ENCODE results near the gene MOV10L1.

MOV10L1 gene

DNA sequence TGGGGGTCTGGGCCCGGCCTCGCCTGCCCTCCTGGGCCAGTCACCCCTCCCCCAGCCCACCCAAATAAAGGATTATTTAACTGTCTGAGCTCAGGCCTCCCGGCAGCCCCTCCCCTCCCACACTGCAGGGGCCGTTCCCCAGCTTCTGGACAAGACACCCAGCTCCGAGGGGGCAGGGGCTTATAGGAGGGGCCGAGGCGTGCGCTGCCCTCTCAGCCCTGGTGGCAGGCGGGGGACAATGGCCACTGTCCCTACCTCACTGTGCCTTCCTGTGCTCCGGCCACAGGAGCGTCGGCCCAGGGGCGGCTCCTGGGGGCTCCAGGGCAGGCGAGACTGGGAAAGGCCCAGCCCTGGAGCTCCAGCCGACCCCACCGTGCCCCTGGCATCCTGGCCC lies 108.8 kb downstream of the MOV10L1 start:
- TF ChIP-seq, protein P1, sequence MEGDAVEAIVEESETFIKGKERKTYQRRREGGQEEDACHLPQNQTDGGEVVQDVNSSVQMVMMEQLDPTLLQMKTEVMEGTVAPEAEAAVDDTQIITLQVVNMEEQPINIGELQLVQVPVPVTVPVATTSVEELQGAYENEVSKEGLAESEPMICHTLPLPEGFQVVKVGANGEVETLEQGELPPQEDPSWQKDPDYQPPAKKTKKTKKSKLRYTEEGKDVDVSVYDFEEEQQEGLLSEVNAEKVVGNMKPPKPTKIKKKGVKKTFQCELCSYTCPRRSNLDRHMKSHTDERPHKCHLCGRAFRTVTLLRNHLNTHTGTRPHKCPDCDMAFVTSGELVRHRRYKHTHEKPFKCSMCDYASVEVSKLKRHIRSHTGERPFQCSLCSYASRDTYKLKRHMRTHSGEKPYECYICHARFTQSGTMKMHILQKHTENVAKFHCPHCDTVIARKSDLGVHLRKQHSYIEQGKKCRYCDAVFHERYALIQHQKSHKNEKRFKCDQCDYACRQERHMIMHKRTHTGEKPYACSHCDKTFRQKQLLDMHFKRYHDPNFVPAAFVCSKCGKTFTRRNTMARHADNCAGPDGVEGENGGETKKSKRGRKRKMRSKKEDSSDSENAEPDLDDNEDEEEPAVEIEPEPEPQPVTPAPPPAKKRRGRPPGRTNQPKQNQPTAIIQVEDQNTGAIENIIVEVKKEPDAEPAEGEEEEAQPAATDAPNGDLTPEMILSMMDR (IDR thresholded peaks at IDR 0.05), result no peak
- DNase-seq, result no peak
- H3K27ac ChIP-seq, result no peak overlapping the region
- H3K4me3 ChIP-seq, result no peak overlapping the region
- H3K4me1 ChIP-seq, result peaks cover 0 to 22% (median 19%) of the 10 kb centered on the region in 4 donors
- H3K36me3 ChIP-seq, result peaks cover 5 to 55% (median 33%) of the 10 kb centered on the region in 3 donors
- no peaks in the 10 kb centered on the region for H3K9me3 ChIP-seq
- intact Hi-C loops (cut with DNase I; ENCODE audit: low total_unique reads), result no loop called here
- no peaks in the 10 kb centered on the region for H3K27me3 ChIP-seq

DNA sequence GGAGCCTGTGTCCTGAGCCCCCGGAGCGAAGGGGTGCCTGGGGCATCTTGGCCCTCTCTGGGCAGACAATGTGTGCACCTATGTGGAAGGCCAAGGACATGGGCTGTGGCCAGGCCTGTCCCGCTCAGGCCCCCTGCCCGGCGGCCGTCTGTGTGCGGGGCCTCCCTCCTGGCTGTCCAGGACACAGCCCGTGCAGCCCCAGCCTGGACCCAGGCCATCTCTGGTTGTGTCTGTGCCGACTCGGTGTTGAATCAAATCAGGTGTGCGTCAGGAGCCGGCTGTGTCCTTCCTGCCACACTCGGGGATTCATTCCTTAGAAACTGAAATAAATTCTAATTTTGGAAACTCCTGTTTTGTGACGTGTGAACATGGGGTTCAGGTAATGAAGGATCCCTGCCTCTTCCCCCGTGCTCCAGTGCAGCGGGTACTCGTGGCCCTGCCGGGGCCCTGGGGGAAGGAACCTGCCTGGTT lies 109.5 kb downstream of the MOV10L1 start:
- no peak for DNase-seq
- Histone ChIP-seq H3K4me3 (peak overlapping the region in 1 of 2 donors; percentile 88), H3K27ac (peak overlapping the region in 1 of 2 donors; percentile 89)

DNA sequence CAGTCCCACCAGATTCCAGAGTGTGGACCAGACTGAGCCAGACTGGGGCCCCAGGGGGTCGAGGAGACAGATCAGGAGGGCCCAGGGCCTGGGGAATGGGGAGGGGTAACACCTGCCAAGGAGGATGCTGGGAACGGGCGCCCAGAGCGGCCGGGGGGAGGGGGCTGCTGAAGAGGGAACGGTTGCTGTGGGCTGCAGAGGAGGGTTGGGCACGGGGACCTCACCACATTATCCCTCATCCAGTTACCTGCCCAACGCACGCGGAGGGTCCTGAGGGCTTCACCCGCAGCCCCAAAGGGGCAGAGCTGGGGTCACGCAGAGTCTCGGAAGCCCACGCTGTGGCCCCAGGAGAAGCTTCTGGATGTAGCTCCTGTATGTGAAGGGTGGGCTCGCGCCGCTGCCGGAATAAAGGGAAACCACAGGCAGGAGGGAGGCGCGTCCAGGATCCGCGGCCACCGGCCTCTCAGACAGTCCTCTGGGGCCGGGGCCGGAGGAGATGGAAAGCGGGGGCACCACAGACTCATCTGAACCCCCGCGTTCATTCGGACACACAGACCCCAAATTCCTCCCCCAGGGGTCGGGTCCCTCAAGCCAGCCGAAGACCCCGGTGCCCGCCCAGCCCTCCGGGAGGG lies 110.1 kb downstream of the MOV10L1 start:
- DNase-seq, result no peak
- H3K27ac ChIP-seq, result peak overlapping the region; percentile 76 to 89
- peaks cover 0 to 42% (median 20%) of the 10 kb centered on the region in 3 donors for H3K36me3 ChIP-seq

More for the DNA sequence above, 109.5 kb downstream of the MOV10L1 start:
- peaks cover 0 to 49% (median 26%) of the 10 kb centered on the region in 3 donors for H3K36me3 ChIP-seq
- no peaks in the 10 kb centered on the region for H3K9me3 ChIP-seq
- TF ChIP-seq, protein P1 (IDR thresholded peaks at IDR 0.05), result no peak
- intact Hi-C loops (cut with DNase I; ENCODE audit: low total_unique reads), result no loop called here
- peaks cover 0 to 22% (median 19%) of the 10 kb centered on the region in 4 donors for H3K4me1 ChIP-seq
- H3K27me3 ChIP-seq, result no peaks in the 10 kb centered on the region

DNA sequence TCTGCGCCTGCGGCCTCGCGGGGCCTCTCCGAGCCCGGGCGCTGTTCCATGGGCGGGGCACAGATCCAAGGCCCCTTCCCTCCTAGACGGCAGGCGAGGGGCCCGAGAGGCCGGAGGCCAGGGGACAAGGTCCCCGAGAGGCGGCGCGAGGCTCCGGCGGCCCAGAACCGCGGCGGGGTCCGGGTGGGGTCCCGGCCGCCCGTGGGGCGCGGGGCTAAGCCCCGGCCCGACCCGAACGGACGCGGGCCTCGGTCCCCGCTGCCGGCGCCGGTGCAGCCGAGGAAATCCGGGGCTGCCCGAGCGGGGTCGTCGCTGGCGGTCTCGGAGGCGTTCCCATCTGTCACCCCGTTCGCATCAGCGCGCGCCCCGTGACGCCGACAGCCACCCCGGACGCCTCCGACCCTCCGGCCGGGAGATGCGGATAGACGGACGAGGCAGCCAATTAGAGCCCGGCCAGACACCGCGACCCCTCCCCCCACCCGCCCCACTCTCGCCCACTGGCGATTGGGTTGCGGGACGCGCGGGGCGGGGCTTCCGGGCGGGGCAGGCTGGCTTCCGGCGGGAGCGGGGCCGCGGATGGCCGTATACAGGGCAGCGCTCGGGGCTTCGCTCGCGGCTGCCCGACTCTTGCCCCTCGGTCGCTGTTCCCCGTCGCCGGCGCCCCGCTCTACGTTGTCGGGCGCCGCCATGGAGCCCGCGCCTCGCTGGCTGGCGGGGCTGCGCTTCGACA lies 110.8 kb downstream of the MOV10L1 start, which contains the start of gene SELENOO:
TSS of gene SELENOO (plus strand) at position 551 of the 730 bp plus-strand sequence. CDS start at position 577, 26 bp downstream.
- intact Hi-C loops (cut with DNase I; ENCODE audit: low total_unique reads), result no loop called here
- Histone ChIP-seq H3K4me3 (peak within 1 kb of the TSS; percentile 80 to 88), H3K36me3 (peaks cover 0 to 38% (median 18%) of the 10 kb centered on the region in 3 donors), H3K4me1 (peaks cover 0 to 22% (median 19%) of the 10 kb centered on the region in 4 donors), H3K27ac (peak within 1 kb of the TSS; percentile 76 to 89), H3K9me3 (no peaks in the 10 kb centered on the region), H3K27me3 (no peaks in the 10 kb centered on the region)
- DNase-seq, result peak; percentile 88 to 95
- TF ChIP-seq, protein P1 (IDR thresholded peaks at IDR 0.05), result no peak

More for the DNA sequence above, 110.1 kb downstream of the MOV10L1 start:
- intact Hi-C loops (cut with DNase I; ENCODE audit: low total_unique reads), result no loop called here
- Histone ChIP-seq H3K27me3 (no peaks in the 10 kb centered on the region), H3K4me3 (peak overlapping the region; percentile 80 to 88), H3K4me1 (peaks cover 0 to 22% (median 19%) of the 10 kb centered on the region in 4 donors), H3K9me3 (no peaks in the 10 kb centered on the region)
- TF ChIP-seq, protein P1 (IDR thresholded peaks at IDR 0.05), result no peak

DNA sequence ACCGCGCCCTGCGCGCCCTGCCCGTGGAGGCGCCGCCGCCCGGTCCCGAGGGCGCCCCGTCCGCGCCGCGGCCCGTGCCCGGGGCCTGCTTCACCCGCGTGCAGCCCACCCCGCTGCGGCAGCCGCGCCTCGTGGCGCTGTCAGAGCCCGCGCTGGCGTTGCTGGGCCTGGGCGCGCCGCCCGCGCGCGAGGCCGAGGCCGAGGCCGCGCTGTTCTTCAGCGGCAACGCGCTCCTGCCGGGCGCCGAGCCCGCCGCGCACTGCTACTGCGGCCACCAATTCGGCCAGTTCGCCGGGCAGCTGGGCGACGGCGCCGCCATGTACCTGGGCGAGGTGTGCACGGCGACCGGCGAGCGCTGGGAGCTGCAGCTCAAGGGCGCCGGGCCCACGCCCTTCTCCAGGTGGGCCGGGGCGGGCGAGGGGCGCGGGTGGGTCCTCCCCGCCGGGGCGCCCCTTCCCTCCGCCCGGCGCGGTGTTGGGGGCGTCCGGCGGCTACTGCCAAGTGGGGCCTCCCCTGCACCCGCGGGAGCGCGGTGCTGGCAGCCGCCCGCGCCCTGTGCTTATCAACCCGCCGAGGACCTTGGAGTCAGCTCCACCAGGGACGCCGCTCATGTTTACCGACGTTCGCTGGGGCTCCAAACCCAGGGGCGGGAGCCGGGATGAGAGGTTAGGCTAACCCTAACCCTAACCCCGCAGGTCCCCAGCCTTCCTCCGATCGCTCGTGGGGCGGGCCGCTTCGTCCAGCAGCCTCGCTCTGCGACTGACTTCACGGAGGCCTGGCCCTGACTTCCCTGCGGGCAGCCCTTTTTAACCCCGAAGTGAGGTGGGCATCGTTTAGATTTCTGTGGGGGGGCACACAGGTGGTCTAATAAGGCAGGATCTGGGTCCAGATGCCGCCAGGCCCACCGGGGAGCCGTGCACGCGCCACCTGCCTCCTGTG lies 111.7 kb downstream of the MOV10L1 start:
- DNase-seq, result no peak
- intact Hi-C loops (cut with DNase I; ENCODE audit: low total_unique reads), result no loop called here
- H3K36me3 ChIP-seq, result peaks cover 0 to 38% (median 20%) of the 10 kb centered on the region in 3 donors
- H3K27me3 ChIP-seq, result no peaks in the 10 kb centered on the region
- H3K4me3 ChIP-seq, result peak overlapping the region; percentile 80 to 88
- no peaks in the 10 kb centered on the region for H3K9me3 ChIP-seq
- peak overlapping the region; percentile 76 to 89 for H3K27ac ChIP-seq
- H3K4me1 ChIP-seq, result peaks cover 0 to 22% (median 19%) of the 10 kb centered on the region in 4 donors
- TF ChIP-seq, protein P1 (IDR thresholded peaks at IDR 0.05), result peak in 1 of 2 experiments; percentile 11

Data from tibial artery (tissue), 4 donors.